Skeletal muscle tissue (tissue), 2 donors: Measurements from ENCODE around the gene R3HDM2. TPM values are rescaled to one million over a fixed set of nuclear protein-coding genes. Genes with fewer than 3 reads are reported as not detected.

ENCODE experiments used
- small RNA-seq: library from RNA; depleted of rRNA; stranded (forward); fragments of <200 nt; gene quantifications from one replicate; pipeline ENCODE3, GENCODE V24; 2014
- total RNA-seq: library from RNA; depleted of rRNA; stranded (reverse); fragments of >200 nt; gene quantifications from one replicate; pipeline ENCODE4 v1.2.3, GENCODE V29; 2014

Gene R3HDM2
- total RNA-seq, 1 donor from 2014 or later, result 9.9 TPM

Small RNAs within 50 kb of the gene (small RNA-seq; reads per million reads assigned to genes)
- not detected for gene RNU6-879P

Other genes with a start within 250 kb of the R3HDM2 start
- gene NXPH4, start 214.2 kb downstream of the R3HDM2 start, total RNA-seq, result not detected
- 91.3 TPM for gene SHMT2, start 201.3 kb downstream of the R3HDM2 start, total RNA-seq
- 166 TPM for gene STAC3, start 179.9 kb downstream of the R3HDM2 start, total RNA-seq
- not detected for gene INHBC, start 3.7 kb upstream of the R3HDM2 start, total RNA-seq
- 1.0 TPM for gene INHBE, start 24.3 kb upstream of the R3HDM2 start, total RNA-seq
- 5.2 TPM for gene GLI1, start 28.7 kb upstream of the R3HDM2 start, total RNA-seq
- gene ARHGAP9, start 48.8 kb upstream of the R3HDM2 start, total RNA-seq, result 5.2 TPM
- 68.4 TPM for gene MARS1, start 57.0 kb upstream of the R3HDM2 start, total RNA-seq
- gene DDIT3, start 89.5 kb upstream of the R3HDM2 start, total RNA-seq, result 11.5 TPM
- gene MBD6, start 91.8 kb upstream of the R3HDM2 start, total RNA-seq, result 2.6 TPM
- gene DCTN2, start 116.1 kb upstream of the R3HDM2 start, total RNA-seq, result 79.9 TPM
- gene KIF5A, start 119.0 kb upstream of the R3HDM2 start, total RNA-seq, result under 0.01 TPM
- gene PIP4K2C, start 160.1 kb upstream of the R3HDM2 start, total RNA-seq, result 5.7 TPM
- 7.8 TPM for gene DTX3, start 173.8 kb upstream of the R3HDM2 start, total RNA-seq
- gene ARHGEF25, start 180.4 kb upstream of the R3HDM2 start, total RNA-seq, result 23.0 TPM
- gene B4GALNT1, start 202.2 kb upstream of the R3HDM2 start, total RNA-seq, result 3.1 TPM